ENCODE results near the gene AMFR. TPM values are rescaled to one million over a fixed set of nuclear protein-coding genes. Genes with fewer than 3 reads are reported as not detected.

The AMFR gene
- total and polyA plus RNA-seq, 2 of the 8 experiments (the other 6 are each of a cell fraction or from before 2014, with no cell fraction given): 18.6 to 21.7 TPM

DNA sequence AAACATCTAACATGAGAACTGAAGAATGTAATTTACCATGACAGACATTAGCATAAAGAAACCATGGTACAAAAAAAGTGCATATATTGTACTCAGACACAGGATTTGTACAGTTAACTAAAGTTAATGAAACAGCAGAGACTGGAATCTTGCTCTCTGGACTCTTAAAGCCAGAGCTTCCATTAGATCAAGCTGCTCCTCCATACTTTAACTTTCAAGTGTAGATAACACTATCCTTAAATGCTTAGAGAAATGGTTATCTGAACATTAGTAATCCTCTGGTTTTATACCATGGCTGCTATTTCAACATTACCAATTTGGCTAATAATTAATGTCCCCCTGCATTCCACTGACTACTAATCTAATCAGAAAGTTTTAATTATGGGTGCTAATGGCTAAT is 22.7 kb upstream of the AMFR start:
- no peak overlapping the region for H2BK20ac ChIP-seq (ENCODE audit: low read length)
- H3K9ac ChIP-seq (replicated peaks in 1 of 4; ENCODE audit: extremely low read depth in 1 of 4, low read depth in 3 of 4, low read length in 3 of 4): no peak overlapping the region
- no peaks in the 10 kb centered on the region for H3K9me3 ChIP-seq (ENCODE audit: insufficient read depth in 2 of 2, low read depth in 1 of 2, low read length in 1 of 2)
- H3K56ac ChIP-seq (replicated peaks; ENCODE audit: insufficient read length, low read depth, low read length): no peak overlapping the region
- H3K14ac ChIP-seq (ENCODE audit: insufficient read length): no peak overlapping the region
- H2AK5ac ChIP-seq (ENCODE audit: low read depth, low read length): no peak overlapping the region
- H2BK12ac ChIP-seq (ENCODE audit: low read depth, low read length): no peak overlapping the region
- H3K4me1 ChIP-seq (replicated peaks in 1 of 4; ENCODE audit: control insufficient read depth in 3 of 4, insufficient read depth in 4 of 4, low read length in 3 of 4): peaks cover 0 to 11% (median 2%) of the 10 kb centered on the region in 4 experiments; a peak in 3 of 7 replicates
- no peak overlapping the region for H3K18ac ChIP-seq (ENCODE audit: extremely low read depth, low read length)
- peaks cover 0 to 32% (median 18%) of the 10 kb centered on the region in 4 experiments; a peak in 6 of 8 replicates for H3K36me3 ChIP-seq (ENCODE audit: control insufficient read depth in 2 of 4, insufficient read depth in 4 of 4, low read length in 3 of 4)
- H2BK15ac ChIP-seq (ENCODE audit: low read length): no peak overlapping the region
- H3K23ac ChIP-seq (ENCODE audit: insufficient read length): no peak overlapping the region
- no peaks in the 10 kb centered on the region for H3K27me3 ChIP-seq (replicated peaks in 1 of 4; ENCODE audit: control insufficient read depth in 3 of 4, extremely low read depth in 1 of 4, insufficient read depth in 3 of 4, low read length in 3 of 4)
- ChIA-PET CTCF (ENCODE audit: partially characterized antibody) (interaction anchor here (0.6 kb wide), 1 partner anchor 24 kb away, joined by 3 read pairs; no protein-coding TSS in a partner anchor), POLR2A (ENCODE audit: partially characterized antibody) (interaction anchor here (0.9 to 1.5 kb wide), 3 partner anchors 10 to 14 kb away, joined by 3 read pairs; no protein-coding TSS in a partner anchor)
- no peak overlapping the region for H3K4ac ChIP-seq (replicated peaks; ENCODE audit: insufficient read length, low read depth, low read length)
- TF ChIP-seq NANOG (IDR thresholded peaks at IDR 0.05; ENCODE audit: insufficient read depth, low read depth, low read length, poor library complexity, severe bottlenecking) (no peak), BACH1 (IDR thresholded peaks at IDR 0.05; ENCODE audit: low read length) (no peak), CHD1 (IDR thresholded peaks at IDR 0.05; ENCODE audit: low read depth, low read length) (no peak), CBX8 (IDR thresholded peaks at IDR 0.05; ENCODE audit: borderline replicate concordance, low read depth, low read length) (no peak), NRF1 (IDR thresholded peaks at IDR 0.05; ENCODE audit: low read depth, low read length) (no peak), ASH2L (IDR thresholded peaks at IDR 0.05; ENCODE audit: low read length) (no peak), RBBP5 (IDR thresholded peaks at IDR 0.05; ENCODE audit: borderline replicate concordance, low read depth, low read length) (no peak), POLR2A (IDR thresholded peaks at IDR 0.05; ENCODE audit: control extremely low read depth in 1 of 2, low read depth in 2 of 2, low read length in 2 of 2) (no peak), TCF12 (IDR thresholded peaks at IDR 0.05; ENCODE audit: low read depth, low read length) (no peak)
- peaks cover 6 to 11% of the 10 kb centered on the region in 2 experiments for H4K20me1 ChIP-seq (replicated peaks in 1 of 2; ENCODE audit: control insufficient read depth in 1 of 2, insufficient read depth in 2 of 2, low read length in 2 of 2)
- no peak overlapping the region for H4K91ac ChIP-seq (replicated peaks; ENCODE audit: insufficient read length, low read length)
- DNase-seq (ENCODE audit: low read depth in 1 of 2, low spot score in 2 of 2) (no peak), FAIRE-seq (no peak)
- H4K8ac ChIP-seq (ENCODE audit: extremely low read depth, insufficient read depth, low read length): no peak overlapping the region
- peaks cover 5% of the 10 kb centered on the region for H3K79me1 ChIP-seq (ENCODE audit: low read depth, low read length)
- H3K23me2 ChIP-seq (ENCODE audit: low read depth, low read length): peaks cover 7% of the 10 kb centered on the region
- no peak overlapping the region for H2BK5ac ChIP-seq (ENCODE audit: low read depth, low read length)
- no peak overlapping the region for H3K27ac ChIP-seq (ENCODE audit: low read depth, low read length)
- no peak overlapping the region for H4K5ac ChIP-seq (ENCODE audit: insufficient read length, low read depth, low read length)
- no peak overlapping the region for H3K4me3 ChIP-seq (ENCODE audit: extremely low read depth in 1 of 4, insufficient read depth in 2 of 4, low read depth in 3 of 4, low read length in 4 of 4)
- H3K4me2 ChIP-seq (ENCODE audit: insufficient read depth in 1 of 2, low read depth in 2 of 2, low read length in 2 of 2): no peak overlapping the region
- H2BK120ac ChIP-seq (replicated peaks; ENCODE audit: low read depth, low read length): no peak overlapping the region
- H2AFZ ChIP-seq (ENCODE audit: low read length): no peak overlapping the region
- H3K79me2 ChIP-seq (ENCODE audit: control insufficient read depth in 1 of 2, insufficient read depth in 2 of 2, low read length in 2 of 2): peaks cover 31 to 75% of the 10 kb centered on the region in 2 experiments
